ENCODE data around the gene CBFA2T2. TPM values are rescaled to one million over a fixed set of nuclear protein-coding genes. Genes with fewer than 3 reads are reported as not detected.
"Not testable (repeated sequence)": the region's sequence is repeated elsewhere in the genome, so short reads cannot be mapped to it uniquely, and the experiment has no call there.

CBFA2T2 gene
- total RNA-seq, 3 donors from 2014 or later: 6.6 to 7.9 (median 7.5) TPM

DNA sequence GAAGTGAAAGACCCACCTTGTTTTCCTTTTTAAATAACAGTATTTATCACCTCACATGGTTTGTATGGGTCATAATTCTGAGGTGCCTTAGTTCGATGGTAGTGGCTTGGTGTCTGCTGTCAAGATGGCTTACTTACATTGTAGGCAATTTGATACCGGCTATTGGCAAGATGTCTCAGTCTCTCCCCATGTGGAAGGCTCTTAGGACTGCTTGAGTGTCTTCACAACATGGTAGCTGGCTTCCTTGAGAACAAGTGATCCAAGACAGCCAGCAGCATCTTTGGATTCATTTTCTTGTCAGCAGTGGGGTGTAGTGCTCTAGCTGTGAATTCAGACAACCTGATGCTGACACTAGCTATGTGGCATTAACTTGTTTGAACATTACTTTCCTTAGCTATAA is 70.1 kb downstream of the CBFA2T2 start:
- Mint-ChIP-seq H3K9me3 (no peaks in the 10 kb centered on the region), H3K27me3 (ENCODE audit: low read depth) (no peaks in the 10 kb centered on the region), H3K36me3 (ENCODE audit: insufficient read depth) (peaks cover 15% of the 10 kb centered on the region), H3K4me3 (no peak overlapping the region), H3K4me1 (ENCODE audit: low read depth) (peaks cover 16% of the 10 kb centered on the region)
- ATAC-seq (no peak), DNase-seq (no peak)

DNA sequence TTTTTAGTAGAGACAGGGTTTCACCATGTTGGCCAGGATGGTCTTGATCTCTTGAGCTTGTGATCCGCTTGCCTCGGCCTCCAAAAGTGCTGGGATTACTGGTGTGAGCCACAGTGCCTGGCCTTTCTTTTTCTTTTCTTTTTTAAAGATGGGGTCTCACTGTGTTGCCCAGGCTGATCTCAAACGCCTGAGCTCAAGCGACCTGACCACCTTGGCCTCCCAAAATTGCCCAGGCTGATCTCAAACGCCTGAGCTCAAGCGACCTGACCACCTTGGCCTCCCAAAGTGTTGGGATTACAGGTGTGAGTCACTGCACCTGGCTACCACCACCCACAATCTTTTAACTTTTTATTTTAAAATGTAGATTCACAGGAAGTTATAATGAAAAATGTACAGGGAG is 71.2 kb downstream of the CBFA2T2 start:
- not testable (repeated sequence) for H3K4me3 Mint-ChIP-seq; H3K27me3 Mint-ChIP-seq (ENCODE audit: low read depth); H3K9me3 Mint-ChIP-seq; H3K4me1 Mint-ChIP-seq (ENCODE audit: low read depth); ATAC-seq; DNase-seq
- peaks cover 15% of the 10 kb centered on the region for H3K36me3 Mint-ChIP-seq (ENCODE audit: insufficient read depth)

DNA sequence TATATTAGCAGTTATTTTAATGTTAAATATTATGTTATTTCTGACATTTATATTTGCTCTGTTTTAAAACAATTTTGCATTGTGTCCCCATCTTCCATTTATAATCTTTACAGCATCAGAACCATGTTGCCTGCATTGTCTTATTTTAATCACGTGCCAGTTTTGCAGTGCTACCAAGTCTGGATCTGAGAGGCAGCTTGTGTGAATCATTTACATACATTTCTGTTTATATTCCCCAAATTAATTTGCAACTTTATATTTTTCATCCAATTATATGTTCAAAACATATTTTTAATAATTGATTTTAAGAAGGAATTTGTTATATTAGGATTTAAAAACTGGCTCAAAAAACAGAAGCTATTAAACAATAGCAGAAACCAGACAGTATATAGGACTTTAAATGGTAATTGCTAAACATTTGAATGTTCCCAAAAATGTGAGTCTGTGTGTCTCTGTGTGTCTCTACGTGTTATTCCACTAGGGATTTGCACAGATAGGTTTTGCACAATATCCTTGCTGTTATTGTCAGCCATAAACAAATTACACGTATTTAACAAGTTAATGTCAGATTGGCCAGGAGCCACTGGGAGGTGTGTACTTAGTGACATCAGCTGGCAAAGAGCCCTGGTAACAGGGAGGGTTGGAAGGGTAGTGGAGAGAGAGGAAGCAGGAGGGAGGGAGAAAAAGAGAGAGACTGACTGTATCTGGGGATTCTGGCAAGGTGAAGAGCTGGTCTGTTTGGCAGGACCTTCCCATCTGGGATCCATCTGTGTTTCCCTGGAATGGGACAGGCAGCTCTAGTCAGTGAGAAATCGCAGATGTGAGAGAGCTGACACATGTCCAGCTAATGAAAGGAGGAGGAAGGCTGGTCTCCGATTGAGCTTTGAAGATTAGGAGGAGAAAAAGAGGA is 72.1 kb downstream of the CBFA2T2 start:
- H3K9me3 Mint-ChIP-seq: no peaks in the 10 kb centered on the region
- H3K36me3 Mint-ChIP-seq (ENCODE audit: insufficient read depth): peaks cover 9% of the 10 kb centered on the region
- H3K4me3 Mint-ChIP-seq: no peak overlapping the region
- peaks cover 3% of the 10 kb centered on the region for H3K4me1 Mint-ChIP-seq (ENCODE audit: low read depth)
- no peak for ATAC-seq
- no peak for DNase-seq
- no peaks in the 10 kb centered on the region for H3K27me3 Mint-ChIP-seq (ENCODE audit: low read depth)

DNA sequence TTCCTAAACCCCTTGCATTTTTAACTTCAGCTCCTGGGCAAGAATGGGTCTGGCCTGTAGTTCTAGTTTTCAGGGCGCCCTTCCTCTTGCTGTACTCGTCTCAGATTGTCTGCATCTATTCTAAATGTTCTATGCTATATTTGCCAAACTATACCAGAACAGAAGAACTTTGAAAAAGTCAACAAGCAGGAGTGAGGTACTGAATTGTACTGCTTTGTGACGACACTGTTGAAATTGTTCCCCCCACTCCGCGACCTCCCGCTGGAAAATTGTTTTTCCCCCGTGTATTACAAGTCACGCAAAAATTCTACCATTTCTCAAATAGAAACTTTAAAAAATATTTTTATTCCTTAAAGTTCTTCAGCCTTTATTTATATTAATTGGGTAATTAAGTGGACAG is 73.9 kb downstream of the CBFA2T2 start:
- no peak for ATAC-seq
- Mint-ChIP-seq H3K27me3 (ENCODE audit: low read depth) (no peaks in the 10 kb centered on the region), H3K4me3 (no peak overlapping the region), H3K4me1 (ENCODE audit: low read depth) (peaks cover 11% of the 10 kb centered on the region), H3K36me3 (ENCODE audit: insufficient read depth) (peaks cover under 1% of the 10 kb centered on the region), H3K9me3 (no peaks in the 10 kb centered on the region)
- no peak for DNase-seq

DNA sequence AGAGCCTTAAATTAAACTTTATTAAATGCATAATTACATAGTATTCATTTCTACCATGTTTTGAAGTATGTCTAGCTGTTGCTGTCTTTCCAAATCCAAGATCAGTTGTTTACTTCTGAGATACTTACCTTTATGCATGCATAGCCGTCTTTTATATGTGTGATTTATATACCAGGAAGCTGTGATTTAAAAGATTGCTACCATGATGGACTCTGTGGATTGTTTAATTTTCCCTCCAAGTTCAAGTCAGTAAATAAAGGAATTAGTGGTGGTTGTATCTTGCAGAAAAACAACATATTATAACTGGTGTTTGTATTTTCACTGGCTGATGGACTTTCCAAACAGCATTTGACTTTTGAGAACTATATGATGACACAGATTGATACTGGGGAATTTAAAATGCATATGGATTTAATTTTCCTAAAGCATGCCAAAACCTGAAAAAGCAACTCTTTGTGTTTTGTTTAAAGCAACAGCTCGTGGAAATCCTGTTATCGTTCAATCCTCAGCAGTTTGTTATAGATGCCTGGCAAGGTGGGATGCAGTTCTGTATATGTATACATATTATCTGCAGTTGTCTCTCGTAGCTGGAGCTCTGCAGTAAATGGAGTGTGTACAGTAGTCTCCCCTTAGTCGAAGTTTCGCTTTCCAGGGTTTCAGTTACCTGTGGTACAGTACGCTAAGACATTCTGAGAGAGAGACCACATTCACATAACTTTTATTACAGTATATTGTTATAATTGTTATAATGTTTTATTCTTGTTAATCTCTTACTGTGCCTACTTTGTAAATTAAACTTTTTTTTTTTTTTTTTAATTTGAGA is 77.1 kb downstream of the CBFA2T2 start:
- Mint-ChIP-seq H3K27me3 (ENCODE audit: low read depth) (no peaks in the 10 kb centered on the region), H3K36me3 (ENCODE audit: insufficient read depth) (no peaks in the 10 kb centered on the region), H3K9me3 (no peaks in the 10 kb centered on the region), H3K4me3 (no peak overlapping the region), H3K4me1 (ENCODE audit: low read depth) (peaks cover 28% of the 10 kb centered on the region)
- DNase-seq: no peak
- ATAC-seq: no peak

DNA sequence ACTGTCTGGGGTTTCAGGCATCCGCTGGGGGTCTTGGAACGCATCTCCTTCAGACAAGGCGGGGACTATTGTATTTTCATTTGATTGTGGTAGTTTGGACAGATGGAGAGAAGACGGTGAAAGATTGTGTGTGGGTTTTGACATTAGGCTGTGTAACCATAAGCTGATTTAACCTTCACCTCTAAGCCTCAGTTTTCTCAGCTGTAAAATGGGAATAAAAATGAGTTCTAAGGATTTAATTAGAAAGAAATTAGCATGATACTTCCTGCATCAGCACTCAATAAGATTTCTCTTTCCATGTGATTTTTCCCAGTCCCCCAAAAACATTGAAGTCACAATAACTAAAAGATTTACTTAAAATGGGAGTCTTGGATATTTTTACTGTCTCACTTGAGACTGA is 78.1 kb downstream of the CBFA2T2 start:
- H3K36me3 Mint-ChIP-seq (ENCODE audit: insufficient read depth): peaks cover 3% of the 10 kb centered on the region
- no peaks in the 10 kb centered on the region for H3K9me3 Mint-ChIP-seq
- H3K4me3 Mint-ChIP-seq: no peak overlapping the region
- ATAC-seq (no peak), DNase-seq (no peak)
- no peaks in the 10 kb centered on the region for H3K27me3 Mint-ChIP-seq (ENCODE audit: low read depth)
- peaks cover 25% of the 10 kb centered on the region for H3K4me1 Mint-ChIP-seq (ENCODE audit: low read depth)

DNA sequence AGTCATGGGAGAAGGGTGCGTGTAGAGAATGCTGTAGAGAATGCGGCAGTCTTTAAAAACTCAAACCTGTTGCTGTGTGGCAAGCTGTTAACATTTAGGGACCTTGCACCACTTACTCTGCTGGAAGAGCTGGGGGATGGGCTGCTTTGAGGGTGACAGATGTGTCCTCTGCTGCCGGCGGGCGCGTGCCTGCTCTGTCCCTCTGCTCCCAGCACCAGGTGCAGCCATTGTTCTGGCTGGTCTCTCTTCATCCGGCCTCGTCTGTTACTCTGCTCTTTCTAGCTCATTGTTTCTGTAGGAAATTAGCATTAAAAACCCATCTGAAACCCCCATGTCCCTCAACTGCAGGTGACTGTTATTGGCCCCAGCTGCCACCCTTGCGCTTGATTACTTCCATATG is 78.5 kb downstream of the CBFA2T2 start:
- H3K4me1 Mint-ChIP-seq (ENCODE audit: low read depth): peaks cover 25% of the 10 kb centered on the region
- no peaks in the 10 kb centered on the region for H3K9me3 Mint-ChIP-seq
- no peak overlapping the region for H3K4me3 Mint-ChIP-seq
- peaks cover 3% of the 10 kb centered on the region for H3K36me3 Mint-ChIP-seq (ENCODE audit: insufficient read depth)
- DNase-seq (no peak), ATAC-seq (no peak)
- no peaks in the 10 kb centered on the region for H3K27me3 Mint-ChIP-seq (ENCODE audit: low read depth)

DNA sequence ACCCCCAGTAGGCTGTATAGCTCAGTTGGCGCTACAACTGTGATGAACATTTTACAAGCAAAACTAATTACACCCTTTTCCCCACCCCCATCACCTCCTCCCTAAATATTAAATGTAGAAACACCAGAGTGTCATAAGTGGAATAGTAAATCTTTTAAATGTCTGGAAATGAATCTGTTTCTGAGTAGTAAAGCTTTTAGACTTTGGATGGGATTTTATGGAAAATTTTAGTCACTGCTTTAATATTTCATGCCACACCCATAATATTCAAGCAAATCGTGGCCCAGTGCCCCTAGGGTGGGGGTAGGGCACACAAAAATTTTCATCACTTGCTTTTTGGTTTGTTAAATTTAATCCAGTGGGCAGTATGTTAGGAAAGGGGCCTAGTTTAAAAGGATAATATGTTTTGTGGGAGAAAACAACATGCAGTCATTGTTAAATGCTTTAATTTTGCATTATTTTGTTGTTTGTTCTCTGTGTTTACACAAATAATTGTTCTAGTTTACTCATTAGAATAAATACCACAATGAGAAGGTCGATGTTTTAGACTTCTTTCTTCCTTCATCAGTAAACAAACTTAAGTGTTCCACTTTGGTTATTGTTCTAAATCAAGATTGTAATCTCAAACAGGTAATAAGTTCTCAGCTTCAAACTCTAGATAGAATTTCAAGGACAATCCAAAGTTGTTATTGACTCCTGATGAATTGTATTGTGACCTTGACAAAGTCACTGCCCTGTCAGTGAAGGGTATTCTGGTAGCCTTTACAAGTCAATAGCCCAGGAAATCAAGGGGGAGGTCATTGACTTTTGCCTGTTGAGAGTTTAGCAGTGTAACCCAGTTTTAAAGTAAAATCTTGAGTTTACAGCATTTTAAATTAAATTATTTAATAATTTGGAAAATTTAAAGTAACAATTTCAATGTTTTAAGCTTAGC is 79.2 kb downstream of the CBFA2T2 start:
- ATAC-seq (no peak), DNase-seq (no peak)
- Mint-ChIP-seq H3K27me3 (ENCODE audit: low read depth) (no peaks in the 10 kb centered on the region), H3K9me3 (no peaks in the 10 kb centered on the region), H3K4me3 (no peak overlapping the region), H3K36me3 (ENCODE audit: insufficient read depth) (peaks cover 3% of the 10 kb centered on the region), H3K4me1 (ENCODE audit: low read depth) (peaks cover 25% of the 10 kb centered on the region)

DNA sequence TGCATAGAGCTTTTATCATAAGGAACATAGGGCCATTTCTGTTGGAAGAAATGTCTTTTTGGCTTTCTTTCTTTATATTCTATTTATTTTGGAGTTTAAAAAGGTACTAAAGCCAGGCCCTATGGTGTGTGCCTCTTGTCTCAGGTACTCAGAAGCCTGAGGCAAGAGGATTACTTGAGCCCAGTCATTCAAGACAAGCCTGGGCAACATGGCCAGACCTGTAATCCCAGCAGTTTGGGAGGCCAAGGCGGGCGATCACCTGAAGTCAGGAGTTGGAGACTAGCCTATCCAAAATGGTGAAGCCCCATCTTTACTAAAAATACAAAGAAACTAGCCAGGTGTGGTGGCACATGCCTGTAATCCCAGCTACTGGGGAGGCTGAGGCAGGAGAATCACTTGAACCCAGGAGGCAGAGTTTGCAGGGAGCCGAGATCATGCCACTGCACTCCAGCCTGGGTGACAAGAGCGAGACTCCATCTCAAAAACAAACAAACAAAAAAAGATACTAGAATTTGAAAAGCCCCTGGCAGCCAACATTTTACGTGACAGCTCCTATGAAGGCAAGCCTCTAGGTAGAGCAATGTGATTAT is 80.0 kb downstream of the CBFA2T2 start:
- Mint-ChIP-seq H3K4me1 (ENCODE audit: low read depth) (peaks cover 28% of the 10 kb centered on the region), H3K27me3 (ENCODE audit: low read depth) (no peaks in the 10 kb centered on the region), H3K4me3 (no peak overlapping the region), H3K36me3 (ENCODE audit: insufficient read depth) (peaks cover 3% of the 10 kb centered on the region), H3K9me3 (no peaks in the 10 kb centered on the region)
- DNase-seq: no peak
- ATAC-seq: no peak

DNA sequence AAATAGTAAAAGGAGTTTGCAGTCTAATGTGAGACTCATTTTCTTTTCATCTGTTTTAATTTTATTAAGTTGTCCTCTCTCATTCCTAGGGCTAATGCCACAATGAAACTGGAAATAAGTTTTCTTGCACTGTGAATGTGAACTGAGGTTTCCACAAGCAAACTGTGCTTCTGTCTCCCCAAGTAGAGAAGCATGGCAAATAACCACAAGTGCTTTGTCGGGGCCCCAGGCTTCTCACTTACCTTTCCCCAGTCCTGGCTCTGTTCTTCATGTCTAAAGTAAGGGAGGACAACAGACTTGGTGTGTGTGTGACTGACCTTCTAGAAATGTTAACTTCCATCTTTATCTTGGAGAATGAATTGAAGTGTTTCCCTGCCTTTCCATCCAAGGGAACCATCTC is 80.8 kb downstream of the CBFA2T2 start:
- peaks cover 3% of the 10 kb centered on the region for H3K36me3 Mint-ChIP-seq (ENCODE audit: insufficient read depth)
- no peaks in the 10 kb centered on the region for H3K9me3 Mint-ChIP-seq
- no peak overlapping the region for H3K4me3 Mint-ChIP-seq
- DNase-seq: no peak
- no peaks in the 10 kb centered on the region for H3K27me3 Mint-ChIP-seq (ENCODE audit: low read depth)
- H3K4me1 Mint-ChIP-seq (ENCODE audit: low read depth): peaks cover 28% of the 10 kb centered on the region
- no peak for ATAC-seq

DNA sequence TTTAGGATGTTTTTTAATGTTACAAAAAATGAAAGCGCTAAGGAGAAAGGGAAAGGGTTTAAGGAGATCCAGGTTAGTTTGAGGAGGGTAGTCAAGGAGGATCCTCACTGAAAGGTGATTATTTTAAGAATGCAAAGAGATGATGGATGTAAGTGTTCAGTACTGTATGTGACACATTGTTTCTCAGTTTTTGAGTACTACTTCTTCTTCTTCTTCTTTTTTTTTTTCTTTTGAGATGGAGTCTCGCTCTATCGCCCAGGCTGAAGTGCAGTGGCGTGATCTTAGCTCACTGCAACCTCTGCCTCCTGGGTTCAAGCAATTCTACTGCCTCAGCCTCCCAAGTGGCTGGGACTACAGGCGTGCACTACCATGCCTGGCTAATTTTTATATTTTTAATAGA is 83.4 kb downstream of the CBFA2T2 start:
- H3K27me3 Mint-ChIP-seq (ENCODE audit: low read depth); ATAC-seq; H3K9me3 Mint-ChIP-seq; H3K36me3 Mint-ChIP-seq (ENCODE audit: insufficient read depth); H3K4me3 Mint-ChIP-seq; DNase-seq: not testable (repeated sequence)
- H3K4me1 Mint-ChIP-seq (ENCODE audit: low read depth): peaks cover 33% of the 10 kb centered on the region

DNA sequence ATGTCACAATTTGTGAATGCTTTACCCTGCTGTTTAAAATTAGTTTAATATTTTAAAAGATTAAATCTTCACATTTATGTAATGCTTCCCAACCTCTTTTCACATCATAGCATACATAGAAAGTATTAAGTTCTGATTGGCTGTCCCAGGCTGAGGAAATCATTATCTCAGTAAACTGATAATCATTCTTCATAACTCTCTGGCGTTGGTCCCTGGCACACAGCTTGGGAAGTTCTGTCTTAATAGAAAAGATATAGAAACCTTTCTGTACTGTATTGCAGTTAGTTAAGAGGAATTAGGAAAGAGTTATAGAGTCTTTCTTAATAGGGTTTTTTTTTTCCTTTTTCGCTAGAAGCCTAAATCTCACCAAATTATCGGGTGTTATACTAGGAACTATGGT is 85.4 kb downstream of the CBFA2T2 start:
- DNase-seq (no peak), ATAC-seq (no peak)
- Mint-ChIP-seq H3K36me3 (ENCODE audit: insufficient read depth) (peaks cover 3% of the 10 kb centered on the region), H3K9me3 (no peaks in the 10 kb centered on the region), H3K4me1 (ENCODE audit: low read depth) (peaks cover 19% of the 10 kb centered on the region), H3K27me3 (ENCODE audit: low read depth) (no peaks in the 10 kb centered on the region), H3K4me3 (no peak overlapping the region)

DNA sequence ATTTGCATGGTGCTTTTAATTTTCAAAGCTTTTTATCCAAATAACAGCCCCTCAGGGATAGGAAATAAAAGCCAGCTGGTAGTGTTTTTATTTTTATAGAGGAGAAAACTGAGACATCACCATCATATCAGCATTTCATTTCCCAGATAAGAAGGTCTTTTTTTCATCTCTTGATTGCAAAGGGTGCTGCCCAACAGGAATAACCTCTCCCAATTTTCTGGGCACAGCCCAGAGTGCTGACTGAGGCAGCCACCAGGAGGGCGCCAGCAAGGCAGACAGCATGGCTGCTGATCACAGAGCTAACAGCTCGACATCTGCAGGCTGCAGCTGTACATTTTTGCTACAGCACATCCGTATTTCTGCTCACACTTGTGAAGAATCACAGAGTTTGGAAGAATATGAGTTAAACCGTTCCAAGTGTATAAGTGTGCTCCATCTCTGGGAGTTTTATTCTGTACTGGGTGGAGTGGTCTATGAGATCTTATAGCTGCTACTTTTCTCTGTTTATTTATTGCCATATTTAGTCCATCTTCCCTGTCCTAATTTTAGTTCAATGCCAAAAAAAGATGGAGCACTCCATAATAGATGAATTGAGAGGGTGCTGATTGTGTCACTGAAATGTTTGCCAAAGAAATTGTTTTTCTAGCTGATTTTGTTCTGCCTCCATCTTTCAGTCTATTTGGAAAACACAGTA is 86.7 kb downstream of the CBFA2T2 start:
- no peak overlapping the region for H3K4me3 Mint-ChIP-seq
- ATAC-seq (no peak), DNase-seq (no peak)
- H3K36me3 Mint-ChIP-seq (ENCODE audit: insufficient read depth): peaks cover 3% of the 10 kb centered on the region
- no peaks in the 10 kb centered on the region for H3K27me3 Mint-ChIP-seq (ENCODE audit: low read depth)
- H3K4me1 Mint-ChIP-seq (ENCODE audit: low read depth): peaks cover 17% of the 10 kb centered on the region
- no peaks in the 10 kb centered on the region for H3K9me3 Mint-ChIP-seq

Measured in activated T-cell treated with anti-CD3 and anti-CD28 coated beads, Interleukin-2, amount 50 U/mL, for 4 hours (primary cell).